ENCODE data around the gene COX19.

- no peak for TF ChIP-seq CTCF (conservative IDR thresholded peaks at IDR 0.05; ENCODE audit: low read depth, low read length)
- no peak for TF ChIP-seq EZH2 (IDR thresholded peaks at IDR 0.05; ENCODE audit: borderline replicate concordance, low read depth, low read length, poor library complexity, severe bottlenecking)
Measured at GRCh38 chr7:985127-985416, 9.7 kb upstream of the COX19 start.

All from A673 (cell line).